Calu3 (cell line): ENCODE data around the gene SEPTIN11. TPM values are rescaled to one million over a fixed set of nuclear protein-coding genes. Genes with fewer than 3 reads are reported as not detected.

Experiments
- BruUV-seq: library from RNA; stranded (reverse); fragments of 400-500 nt; replicated peaks from 2 replicates; lab custom pipeline; 2021; lab: Mats Ljungman, UMichigan
- CTCF ChIA-PET: fragments of 300-600 bp; sonication (Branson Sonifier 250); formaldehyde crosslinking; loops from one replicate; lab custom pipeline; 2022; ENCODE audit warnings: antibody characterized with exemption; lab: Charles Lee
- DNase-seq: peaks from one replicate; pipeline ENCODE4 v3.0.0; 2022
- H3K27ac Mint-ChIP-seq: one replicate; pipeline ENCODE4 v1.8.0; 2022; ENCODE audit warnings: mixed read lengths; ENCODE audit not compliant: unreplicated experiment
- H3K27me3 Mint-ChIP-seq: one replicate; pipeline ENCODE4 v1.8.0; 2022; ENCODE audit warnings: mixed read lengths; ENCODE audit not compliant: unreplicated experiment
- H3K36me3 Mint-ChIP-seq: one replicate; pipeline ENCODE4 v1.8.0; 2022; ENCODE audit warnings: mild to moderate bottlenecking, moderate library complexity, mixed read lengths; ENCODE audit not compliant: insufficient read depth, unreplicated experiment
- H3K4me1 Mint-ChIP-seq: one replicate; pipeline ENCODE4 v1.8.0; 2022; ENCODE audit warnings: mild to moderate bottlenecking, low read depth, mixed read lengths; ENCODE audit not compliant: unreplicated experiment
- H3K4me3 Mint-ChIP-seq: one replicate; pipeline ENCODE4 v1.8.0; 2022; ENCODE audit warnings: mild to moderate bottlenecking, low read depth, moderate library complexity, mixed read lengths; ENCODE audit not compliant: unreplicated experiment
- H3K9me3 Mint-ChIP-seq: one replicate; pipeline ENCODE4 v1.8.0; 2022; ENCODE audit warnings: low read depth, mixed read lengths; ENCODE audit not compliant: unreplicated experiment
- intact Hi-C: fragments of 100-400 bp; cut with micrococcal nuclease; formaldehyde crosslinking; loops from one replicate; pipeline ENCODE4 v1.10.0; 2022; ENCODE audit not compliant: unreplicated experiment
- total RNA-seq: library from RNA; stranded (reverse); gene quantifications from 2 replicates; pipeline ENCODE4 v1.2.3, GENCODE V29; 2022
- TF ChIP-seq, protein P1 (sequence below): fragments of 200-600 bp; IDR thresholded peaks from one replicate; pipeline ENCODE4 v1.8.0; 2022; ENCODE audit warnings: antibody characterized with exemption; ENCODE audit not compliant: unreplicated experiment

Gene SEPTIN11
- total RNA-seq, 1 experiment from 2014 or later: 56.2 TPM

DNA sequence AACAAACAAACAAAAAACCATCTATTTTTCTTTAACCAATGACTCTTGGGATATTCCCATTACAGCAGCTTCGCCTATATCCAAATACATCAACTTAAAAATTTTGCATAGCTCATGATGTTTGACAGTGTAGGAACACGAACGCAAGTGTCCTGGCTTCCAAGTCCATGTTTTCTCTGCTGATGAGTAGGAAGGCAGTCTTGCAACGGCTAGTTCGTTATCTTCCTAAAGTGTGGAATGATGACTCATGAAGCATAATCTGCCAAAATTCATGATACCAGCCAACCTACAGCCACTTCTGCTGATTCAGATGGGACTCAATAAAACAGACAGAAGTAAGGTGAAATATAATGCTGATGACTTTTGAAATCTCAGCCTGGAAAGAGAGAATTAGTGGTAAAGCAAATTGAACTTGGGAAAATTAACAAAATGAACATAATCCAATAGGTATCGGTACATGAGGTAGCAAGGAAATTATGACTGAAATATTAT, 6.4 kb upstream of the SEPTIN11 start:
- Mint-ChIP-seq H3K4me3 (no peak overlapping the region), H3K27ac (no peak overlapping the region), H3K36me3 (peaks cover 2% of the 10 kb centered on the region), H3K9me3 (no peaks in the 10 kb centered on the region), H3K4me1 (no peaks in the 10 kb centered on the region), H3K27me3 (no peaks in the 10 kb centered on the region)
- CTCF ChIA-PET: no interaction called here
- no TSS peak for BruUV-seq
- TF ChIP-seq, protein P1, sequence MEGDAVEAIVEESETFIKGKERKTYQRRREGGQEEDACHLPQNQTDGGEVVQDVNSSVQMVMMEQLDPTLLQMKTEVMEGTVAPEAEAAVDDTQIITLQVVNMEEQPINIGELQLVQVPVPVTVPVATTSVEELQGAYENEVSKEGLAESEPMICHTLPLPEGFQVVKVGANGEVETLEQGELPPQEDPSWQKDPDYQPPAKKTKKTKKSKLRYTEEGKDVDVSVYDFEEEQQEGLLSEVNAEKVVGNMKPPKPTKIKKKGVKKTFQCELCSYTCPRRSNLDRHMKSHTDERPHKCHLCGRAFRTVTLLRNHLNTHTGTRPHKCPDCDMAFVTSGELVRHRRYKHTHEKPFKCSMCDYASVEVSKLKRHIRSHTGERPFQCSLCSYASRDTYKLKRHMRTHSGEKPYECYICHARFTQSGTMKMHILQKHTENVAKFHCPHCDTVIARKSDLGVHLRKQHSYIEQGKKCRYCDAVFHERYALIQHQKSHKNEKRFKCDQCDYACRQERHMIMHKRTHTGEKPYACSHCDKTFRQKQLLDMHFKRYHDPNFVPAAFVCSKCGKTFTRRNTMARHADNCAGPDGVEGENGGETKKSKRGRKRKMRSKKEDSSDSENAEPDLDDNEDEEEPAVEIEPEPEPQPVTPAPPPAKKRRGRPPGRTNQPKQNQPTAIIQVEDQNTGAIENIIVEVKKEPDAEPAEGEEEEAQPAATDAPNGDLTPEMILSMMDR: no peak
- DNase-seq: no peak
- intact Hi-C loops: no loop called here

- no peaks in the 10 kb centered on the region for H3K4me1 Mint-ChIP-seq
- DNase-seq: no peak
- H3K36me3 Mint-ChIP-seq: peaks cover 9% of the 10 kb centered on the region
- H3K9me3 Mint-ChIP-seq: no peaks in the 10 kb centered on the region
- no peaks in the 10 kb centered on the region for H3K27me3 Mint-ChIP-seq
- intact Hi-C loops: no loop called here
- no TSS peak for BruUV-seq
- no peak overlapping the region for H3K27ac Mint-ChIP-seq
- H3K4me3 Mint-ChIP-seq: no peak overlapping the region
- CTCF ChIA-PET: no interaction called here
- TF ChIP-seq, protein P1: no peak
Observed at GRCh38 chr4:76943790-76944189, 5.8 kb upstream of the SEPTIN11 start.

DNA sequence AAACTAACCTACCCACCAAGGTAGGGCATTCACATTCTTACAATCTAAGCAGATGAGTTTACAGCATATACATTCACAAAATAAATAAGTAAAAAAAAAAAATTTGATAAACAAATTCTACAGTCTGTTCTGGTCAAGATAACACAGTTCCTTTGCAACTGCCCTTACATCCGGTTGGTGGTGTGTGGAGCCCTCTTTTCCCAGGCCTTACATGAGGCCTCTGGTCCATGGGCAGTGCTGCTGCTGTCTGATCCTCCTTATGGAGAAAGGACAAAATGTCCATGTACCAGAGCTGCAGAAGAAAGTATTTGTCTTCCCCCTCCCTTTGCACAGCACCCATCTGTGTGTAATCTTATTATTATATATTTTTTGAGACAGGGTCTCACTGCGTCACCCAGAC, 2.2 kb upstream of the SEPTIN11 start:
- Mint-ChIP-seq H3K4me1 (no peaks in the 10 kb centered on the region), H3K27me3 (no peaks in the 10 kb centered on the region), H3K9me3 (no peaks in the 10 kb centered on the region), H3K4me3 (no peak overlapping the region), H3K27ac (no peak overlapping the region), H3K36me3 (peaks cover 36% of the 10 kb centered on the region)
- CTCF ChIA-PET: no interaction called here
- TF ChIP-seq, protein P1: no peak
- intact Hi-C loops: loop anchor here (5.0 kb wide), 1 partner anchor 50 kb away; the partner anchor contains the start of gene SOWAHB
- no peak for DNase-seq
- no TSS peak for BruUV-seq

DNA sequence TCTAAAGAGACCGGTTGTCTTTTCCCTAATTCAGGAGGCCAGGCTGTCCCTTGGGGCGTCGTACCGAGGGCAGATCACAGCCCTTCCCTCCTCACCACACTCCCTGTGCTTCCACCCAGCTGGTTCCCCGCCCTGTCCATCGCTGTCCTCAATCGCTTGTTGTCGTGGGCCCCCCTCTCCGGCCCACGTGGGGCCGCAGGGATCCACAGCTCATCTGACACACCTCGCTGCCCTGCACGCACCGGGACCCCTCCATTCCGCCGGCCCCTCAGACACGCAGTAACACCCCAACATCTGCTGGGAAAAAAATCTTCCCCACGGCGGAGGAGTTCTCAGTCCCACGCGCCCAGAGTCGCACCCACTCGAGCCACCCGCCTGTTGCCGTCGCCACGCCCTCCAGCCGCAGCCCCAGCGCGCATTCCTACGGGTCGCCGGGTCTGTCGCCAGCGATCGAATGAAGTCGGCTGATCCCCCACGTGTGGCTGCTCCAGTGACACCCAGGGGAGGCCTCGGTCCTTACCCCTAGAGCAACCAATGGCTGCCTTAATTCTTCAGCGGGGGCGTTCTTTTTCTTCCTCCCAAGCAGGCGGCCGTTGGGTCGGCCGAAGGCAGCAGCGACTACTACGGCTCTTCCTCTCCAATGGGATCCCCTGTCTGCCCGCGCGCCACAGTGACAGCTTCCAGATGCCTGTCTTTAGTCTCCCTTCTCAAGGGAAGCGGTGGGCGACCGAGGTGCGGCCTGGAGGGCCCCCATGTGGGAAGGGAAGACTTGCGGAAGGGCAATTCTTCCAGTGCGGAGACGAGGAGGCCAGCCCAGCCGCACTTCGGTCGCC, 893 bp upstream of the SEPTIN11 start:
- peak; percentile 69 for DNase-seq
- H3K4me1 Mint-ChIP-seq: no peaks in the 10 kb centered on the region
- H3K4me3 Mint-ChIP-seq: peak overlapping the region; percentile 99
- TF ChIP-seq, protein P1: no peak
- peaks cover 36% of the 10 kb centered on the region for H3K36me3 Mint-ChIP-seq
- CTCF ChIA-PET: no interaction called here
- peak overlapping the region; percentile 90 for H3K27ac Mint-ChIP-seq
- BruUV-seq: no TSS peak
- no peaks in the 10 kb centered on the region for H3K27me3 Mint-ChIP-seq
- H3K9me3 Mint-ChIP-seq: no peaks in the 10 kb centered on the region
- intact Hi-C loops: loop anchor here (5.0 kb wide), 1 partner anchor 51 kb away; the partner anchor contains the start of gene SOWAHB
